K562 (cell line): ENCODE results near the gene STAG2.

Experiments
- EZH2 ChIP-seq: IDR thresholded peaks from 2 replicates; pipeline ENCODE4 v1.6.1; 2012; ENCODE audit warnings: low read depth, mild to moderate bottlenecking, inconsistent platforms, low read length, borderline replicate concordance
- JUN ChIP-seq, 2 experiments: sonication (generic) in 1 of 2; formaldehyde crosslinking in 1 of 2; IDR thresholded peaks; 2 replicates each; pipeline versions ENCODE4 v1.6.1 to v1.8.0; 2012 to 2022; ENCODE audit warnings: borderline replicate concordance in 2 of 2, mild to moderate bottlenecking in 2 of 2, improper control_type of control experiment in 1 of 2, low read depth in 1 of 2, low read length in 1 of 2, missing genetic modification reagents in 1 of 2
- LARP7 ChIP-seq: fragments of 450-650 bp; IDR thresholded peaks from 2 replicates; pipeline ENCODE4 v1.6.1; 2016
- NR0B1 ChIP-seq: fragments of 450-650 bp; IDR thresholded peaks from one replicate; pipeline ENCODE4 v1.6.1; 2018; ENCODE audit warnings: mild to moderate bottlenecking, moderate library complexity; ENCODE audit not compliant: partially characterized antibody
- POLR2A ChIP-seq: fragments of 450-650 bp; conservative IDR thresholded peaks from 2 replicates; pipeline ENCODE4 v1.6.1; 2016
- SMC3 ChIP-seq: conservative IDR thresholded peaks from 2 replicates; pipeline ENCODE4 v1.6.1; 2011; ENCODE audit warnings: low read depth, low read length, improper control_type of control experiment; ENCODE audit not compliant: insufficient read depth
- SNIP1 ChIP-seq: fragments of 450-650 bp; IDR thresholded peaks from 2 replicates; pipeline ENCODE4 v1.7.1; 2017; ENCODE audit warnings: low read depth, mild to moderate bottlenecking
- TARDBP ChIP-seq: fragments of 450-650 bp; IDR thresholded peaks from 2 replicates; pipeline ENCODE4 v1.6.1; 2016
- TBL1XR1 ChIP-seq, 2 experiments: IDR thresholded peaks; 2 replicates each; pipeline ENCODE4 v1.6.1; 2012; ENCODE audit warnings: improper control_type of control experiment in 2 of 2, low read length in 2 of 2, mild to moderate bottlenecking in 1 of 2
- ZBED1 ChIP-seq: IDR thresholded peaks from 2 replicates; pipeline ENCODE4 v1.6.1; 2014
- ZZZ3 ChIP-seq: fragments of 450-650 bp; IDR thresholded peaks from 2 replicates; pipeline ENCODE4 v1.6.1; 2016; ENCODE audit warnings: antibody characterized with exemption, mild to moderate bottlenecking, moderate library complexity
- TF ChIP-seq, protein P1 (sequence below), 3 experiments: IDR thresholded peaks in 2 of 3; conservative IDR thresholded peaks in 1 of 3; 2 replicates each; pipeline ENCODE4 v1.5.1; 2011 to 2012; ENCODE audit warnings: low read length in 3 of 3, mild to moderate bottlenecking in 3 of 3, control low read depth in 2 of 3, improper control_type of control experiment in 1 of 3, inconsistent platforms in 1 of 3, low read depth in 1 of 3, mixed read lengths in 1 of 3, moderate library complexity in 1 of 3; ENCODE audit not compliant: insufficient read depth in 2 of 3

GRCh38 chrX:124015721-124016120 lies 54.2 kb downstream of the STAG2 start:
- TF ChIP-seq ZBED1 (no peak), TARDBP (no peak), TBL1XR1 (IDR thresholded peaks at IDR 0.05; ENCODE audit: low read length in 2 of 2) (no peak), POLR2A (no peak), JUN (IDR thresholded peaks at IDR 0.05; ENCODE audit: borderline replicate concordance, low read depth, low read length) (no peak), JUN (CRISPR knock-in tag; IDR thresholded peaks at IDR 0.05; ENCODE audit: borderline replicate concordance) (no peak), SMC3 (no peak), SNIP1 (no peak), NR0B1 (no peak), LARP7 (no peak), EZH2 (no peak), ZZZ3 (no peak)
- TF ChIP-seq, protein P1, sequence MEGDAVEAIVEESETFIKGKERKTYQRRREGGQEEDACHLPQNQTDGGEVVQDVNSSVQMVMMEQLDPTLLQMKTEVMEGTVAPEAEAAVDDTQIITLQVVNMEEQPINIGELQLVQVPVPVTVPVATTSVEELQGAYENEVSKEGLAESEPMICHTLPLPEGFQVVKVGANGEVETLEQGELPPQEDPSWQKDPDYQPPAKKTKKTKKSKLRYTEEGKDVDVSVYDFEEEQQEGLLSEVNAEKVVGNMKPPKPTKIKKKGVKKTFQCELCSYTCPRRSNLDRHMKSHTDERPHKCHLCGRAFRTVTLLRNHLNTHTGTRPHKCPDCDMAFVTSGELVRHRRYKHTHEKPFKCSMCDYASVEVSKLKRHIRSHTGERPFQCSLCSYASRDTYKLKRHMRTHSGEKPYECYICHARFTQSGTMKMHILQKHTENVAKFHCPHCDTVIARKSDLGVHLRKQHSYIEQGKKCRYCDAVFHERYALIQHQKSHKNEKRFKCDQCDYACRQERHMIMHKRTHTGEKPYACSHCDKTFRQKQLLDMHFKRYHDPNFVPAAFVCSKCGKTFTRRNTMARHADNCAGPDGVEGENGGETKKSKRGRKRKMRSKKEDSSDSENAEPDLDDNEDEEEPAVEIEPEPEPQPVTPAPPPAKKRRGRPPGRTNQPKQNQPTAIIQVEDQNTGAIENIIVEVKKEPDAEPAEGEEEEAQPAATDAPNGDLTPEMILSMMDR (IDR thresholded peaks at IDR 0.05 in 2 of 3, conservative IDR thresholded peaks at IDR 0.05 in 1 of 3; ENCODE audit: insufficient read depth in 2 of 3, low read depth in 1 of 3, low read length in 3 of 3) = no peak
